B cell (primary cell): ENCODE results near the gene ZNF618. TPM values are rescaled to one million over a fixed set of nuclear protein-coding genes. Genes with fewer than 3 reads are reported as not detected.

Experiments
- ATAC-seq: fragments of 200-7000 bp; cut with Tn5 transposase; one replicate; pipeline ENCODE4 v1.10.0; 2021; ENCODE audit warnings: low read depth, mild to moderate bottlenecking, moderate number of reproducible peaks, moderate library complexity
- CTCF ChIA-PET: fragments of 350-600 bp; sonication (Branson Sonifier 250); formaldehyde crosslinking; loops from one replicate; lab custom pipeline; 2021; ENCODE audit warnings: antibody characterized with exemption, inconsistent platforms; lab: Charles Lee
- POLR2A ChIA-PET: fragments of 350-600 bp; sonication (Branson Sonifier 250); formaldehyde crosslinking; loops from one replicate; lab custom pipeline; 2021; ENCODE audit warnings: antibody characterized with exemption; lab: Charles Lee
- DNase-seq: peaks from one replicate; pipeline ENCODE4 v3.0.0; 2013
- H2AFZ ChIP-seq: 2 replicates; pipeline ENCODE4 v1.6.1; 2012; ENCODE audit warnings: mild to moderate bottlenecking, low read depth, low read length; ENCODE audit not compliant: insufficient read depth, poor library complexity, severe bottlenecking
- H3K27ac ChIP-seq, 2 donors: 1 replicate in 1 of 2; 2 replicates in 1 of 2; pipeline ENCODE4 v1.5.1; 2012 to 2013; ENCODE audit warnings: low read length in 2 of 2, mild to moderate bottlenecking in 2 of 2, moderate library complexity in 1 of 2
- H3K27me3 ChIP-seq, 4 experiments: fragments of 200-600 bp in 1 of 4; sonication (generic) in 1 of 4; replicated peaks in 1 of 4; 1 replicate in 2 of 4; 2 replicates in 2 of 4; pipeline versions ENCODE4 v1.6.1 to v1.7.0; 2013 to 2016; ENCODE audit warnings: low read length in 3 of 4, mild to moderate bottlenecking in 2 of 4, mixed read lengths in 1 of 4, moderate library complexity in 1 of 4; ENCODE audit not compliant: insufficient read depth in 4 of 4, control insufficient read depth in 3 of 4; ENCODE audit errors: control extremely low read depth in 1 of 4
- H3K36me3 ChIP-seq, 2 experiments: replicated peaks in 1 of 2; 1 replicate in 1 of 2; 2 replicates in 1 of 2; pipeline versions ENCODE4 v1.6.1 to v1.7.1; 2013; ENCODE audit warnings: low read length in 1 of 2; ENCODE audit not compliant: insufficient read depth in 2 of 2, control insufficient read depth in 1 of 2; ENCODE audit errors: control extremely low read depth in 1 of 2, extremely low read depth in 1 of 2
- H3K4me1 ChIP-seq, 2 donors: fragments of 200-600 bp in 1 of 2; sonication (generic) in 1 of 2; 1 replicate in 1 of 2; 2 replicates in 1 of 2; pipeline versions ENCODE4 v1.5.1 to v1.6.1; 2013 to 2017; ENCODE audit warnings: low read length in 2 of 2; ENCODE audit not compliant: control insufficient read depth in 2 of 2, insufficient read depth in 2 of 2
- H3K4me2 ChIP-seq: replicated peaks from 2 replicates; pipeline ENCODE3; 2012; ENCODE audit warnings: mild to moderate bottlenecking, low read depth, low read length; ENCODE audit not compliant: poor library complexity, severe bottlenecking
- H3K4me3 ChIP-seq, 5 experiments: fragments of 200-600 bp in 1 of 5; sonication (generic) in 1 of 5; 1 replicate in 3 of 5; 2 replicates in 2 of 5; pipeline versions ENCODE4 v1.5.1 to v1.7.0; 2011 to 2016; ENCODE audit warnings: low read length in 4 of 5, mild to moderate bottlenecking in 4 of 5, low read depth in 2 of 5, control low read depth in 1 of 5, moderate library complexity in 1 of 5; ENCODE audit not compliant: insufficient read depth in 1 of 5; ENCODE audit errors: control extremely low read depth in 1 of 5, extremely low read depth in 1 of 5
- H3K79me2 ChIP-seq: fragments of 200-600 bp; sonication (generic); one replicate; pipeline ENCODE4 v1.6.0; 2016; ENCODE audit warnings: low read length; ENCODE audit not compliant: control insufficient read depth, insufficient read depth
- H3K9ac ChIP-seq: fragments of 200-600 bp; sonication (generic); 2 replicates; pipeline ENCODE4 v1.6.1; 2017; ENCODE audit warnings: mild to moderate bottlenecking, low read length, moderate library complexity
- H3K9me3 ChIP-seq, 3 donors: one replicate each; pipeline versions ENCODE4 v1.6.1 to v1.7.1; 2013; ENCODE audit warnings: low read length in 2 of 3; ENCODE audit not compliant: control insufficient read depth in 2 of 3, insufficient read depth in 1 of 3; ENCODE audit errors: control extremely low read depth in 1 of 3
- H4K20me1 ChIP-seq: 2 replicates; pipeline ENCODE4 v1.6.0; 2012; ENCODE audit warnings: mild to moderate bottlenecking, low read length; ENCODE audit not compliant: insufficient read depth, control insufficient read depth, poor library complexity, severe bottlenecking
- H3K27ac Mint-ChIP-seq: one replicate; pipeline ENCODE4 v1.8.0; 2021; ENCODE audit warnings: mixed read lengths
- H3K27me3 Mint-ChIP-seq: one replicate; pipeline ENCODE4 v1.8.0; 2021; ENCODE audit warnings: mixed read lengths
- H3K4me1 Mint-ChIP-seq: one replicate; pipeline ENCODE4 v1.8.0; 2021; ENCODE audit warnings: mixed read lengths
- H3K4me3 Mint-ChIP-seq: one replicate; pipeline ENCODE4 v1.8.0; 2021; ENCODE audit warnings: mixed read lengths
- H3K9me3 Mint-ChIP-seq: one replicate; pipeline ENCODE4 v1.8.0; 2022; ENCODE audit warnings: mixed read lengths; ENCODE audit not compliant: insufficient read depth
- CTCF ChIP-seq: fragments of 200-600 bp; IDR thresholded peaks from one replicate; pipeline ENCODE4 v1.8.0; 2022; ENCODE audit warnings: antibody characterized with exemption, mild to moderate bottlenecking
- EZH2 ChIP-seq: IDR thresholded peaks from 2 replicates; pipeline ENCODE4 v1.6.1; 2012; ENCODE audit warnings: borderline replicate concordance, low read depth, mild to moderate bottlenecking, moderate library complexity, low read length; ENCODE audit not compliant: insufficient read depth, poor library complexity, severe bottlenecking
- WGBS: methylation state at CpG from one replicate; pipeline ENCODE4 v1.1.5; 2013; ENCODE audit warnings: missing lambda C conversion rate; ENCODE audit not compliant: insufficient coverage; 5-methylcytosine and 5-hydroxymethylcytosine counted together
- intact Hi-C: fragments of 100-400 bp; cut with micrococcal nuclease; formaldehyde crosslinking; loops from one replicate; pipeline ENCODE4 v1.10.0; 2022
- polyA plus RNA-seq: library from polyadenylated mRNA; depleted of rRNA; stranded (reverse); fragments of >200 nt; gene quantifications from 2 replicates; pipeline ENCODE4 v1.2.3, GENCODE V29; 2012
- total RNA-seq, 2 donors: library from RNA; stranded (reverse); fragments of 120-200 nt in 1 of 2; gene quantifications; 1 replicate in 1 of 2; 2 replicates in 1 of 2; pipeline versions ENCODE4 v1.2.3 to v1.2.4, GENCODE V29; 2013 to 2022

Gene ZNF618
- total and polyA plus RNA-seq, 2 donors (not counting 1 experiment from before 2014, with no cell fraction given): 1.4 to 2.5 TPM

GRCh38 chr9:113950195-113951031, 74.3 kb downstream of the ZNF618 start:
- WGBS: 90% methylated on average over 12 of the region's 13 CpGs
- no peaks in the 10 kb centered on the region for H3K4me1 Mint-ChIP-seq
- H3K4me3 Mint-ChIP-seq: no peak overlapping the region
- ATAC-seq (no peak), DNase-seq (no peak)
- TF ChIP-seq EZH2 (no peak), CTCF (no peak)
- ChIA-PET POLR2A (no interaction called here), CTCF (no interaction called here)
- Histone ChIP-seq H3K27ac (no peak overlapping the region), H2AFZ (no peak overlapping the region), H4K20me1 (no peaks in the 10 kb centered on the region), H3K4me3 (no peak overlapping the region), H3K4me1 (no peaks in the 10 kb centered on the region), H3K79me2 (no peaks in the 10 kb centered on the region), H3K36me3 (no peaks in the 10 kb centered on the region), H3K4me2 (no peak overlapping the region), H3K27me3 (no peaks in the 10 kb centered on the region), H3K9me3 (no peaks in the 10 kb centered on the region), H3K9ac (no peak overlapping the region)
- no peaks in the 10 kb centered on the region for H3K9me3 Mint-ChIP-seq
- intact Hi-C loops: no loop called here
- H3K27ac Mint-ChIP-seq: no peak overlapping the region
- peaks cover 5% of the 10 kb centered on the region for H3K27me3 Mint-ChIP-seq

GRCh38 chr9:113951032-113951372, 74.9 kb downstream of the ZNF618 start:
- H3K4me2 ChIP-seq: no peak overlapping the region
- ChIA-PET POLR2A (no interaction called here), CTCF (no interaction called here)
- H3K27me3 ChIP-seq: no peaks in the 10 kb centered on the region
- H3K9me3 ChIP-seq: no peaks in the 10 kb centered on the region
- H3K9ac ChIP-seq: no peak overlapping the region
- no peak overlapping the region for H3K4me3 ChIP-seq
- no peaks in the 10 kb centered on the region for H3K4me1 ChIP-seq
- no peak overlapping the region for H2AFZ ChIP-seq
- H3K27ac Mint-ChIP-seq: no peak overlapping the region
- no peak for TF ChIP-seq EZH2
- TF ChIP-seq CTCF: no peak
- H3K36me3 ChIP-seq: no peaks in the 10 kb centered on the region
- 64% methylated on average over 1 of the region's 2 CpGs for WGBS
- no peak overlapping the region for H3K27ac ChIP-seq
- intact Hi-C loops: no loop called here
- H4K20me1 ChIP-seq: no peaks in the 10 kb centered on the region
- no peaks in the 10 kb centered on the region for H3K4me1 Mint-ChIP-seq
- no peaks in the 10 kb centered on the region for H3K9me3 Mint-ChIP-seq
- peaks cover 5% of the 10 kb centered on the region for H3K27me3 Mint-ChIP-seq
- DNase-seq (no peak), ATAC-seq (no peak)
- H3K4me3 Mint-ChIP-seq: no peak overlapping the region
- no peaks in the 10 kb centered on the region for H3K79me2 ChIP-seq
